HG03108 (cell line): ENCODE data around the gene DOCK9.
A peak's percentile ranks its signal among the peaks of the same experiment; 100 is the strongest.

Experiments
- ATAC-seq: cut with Tn5 transposase; IDR thresholded peaks from one replicate; pipeline ENCODE4 v1.9.1; 2021; ENCODE audit warnings: moderate library complexity; ENCODE audit not compliant: unreplicated experiment

Gene DOCK9

DNA sequence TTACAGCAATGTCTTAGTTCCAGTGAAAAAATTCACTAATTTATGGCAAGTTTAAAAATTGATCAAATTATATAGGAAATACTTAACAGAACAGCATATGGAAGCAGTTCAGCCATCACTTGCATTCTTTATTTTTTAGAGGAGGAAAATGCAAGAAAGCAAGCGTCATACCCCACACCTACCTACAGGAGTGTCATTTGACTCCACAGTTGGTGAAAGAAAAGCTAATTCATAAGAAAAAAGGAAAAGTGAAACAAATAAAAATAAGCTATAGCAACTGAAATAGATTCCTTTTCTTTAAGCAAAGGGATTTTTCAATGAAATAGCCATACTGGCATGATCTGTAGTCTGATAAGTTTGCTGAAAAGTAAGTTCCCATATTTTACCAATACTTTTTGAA is 111.0 kb downstream of the DOCK9 start:
- no peak for ATAC-seq

DNA sequence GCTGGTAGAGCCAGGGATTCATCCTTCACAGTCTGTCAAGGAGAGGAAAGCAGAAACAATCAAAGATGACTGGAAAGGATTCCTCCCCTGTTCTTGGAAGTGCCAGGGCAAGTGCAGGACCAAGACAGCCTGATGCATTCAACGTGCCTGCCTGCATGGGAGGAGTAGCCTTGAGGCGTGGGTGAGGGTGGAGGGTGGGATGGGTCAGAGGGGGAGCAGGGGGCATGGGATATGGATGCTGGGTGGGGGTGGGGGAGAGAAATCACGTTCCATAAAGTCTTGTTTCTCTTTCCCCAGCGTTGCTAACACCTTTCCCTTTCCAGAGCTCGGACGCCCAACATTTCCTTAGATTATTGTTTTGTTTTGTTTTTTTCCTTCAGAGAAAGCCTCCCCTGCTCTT is 117.4 kb downstream of the DOCK9 start:
- no peak for ATAC-seq

DNA sequence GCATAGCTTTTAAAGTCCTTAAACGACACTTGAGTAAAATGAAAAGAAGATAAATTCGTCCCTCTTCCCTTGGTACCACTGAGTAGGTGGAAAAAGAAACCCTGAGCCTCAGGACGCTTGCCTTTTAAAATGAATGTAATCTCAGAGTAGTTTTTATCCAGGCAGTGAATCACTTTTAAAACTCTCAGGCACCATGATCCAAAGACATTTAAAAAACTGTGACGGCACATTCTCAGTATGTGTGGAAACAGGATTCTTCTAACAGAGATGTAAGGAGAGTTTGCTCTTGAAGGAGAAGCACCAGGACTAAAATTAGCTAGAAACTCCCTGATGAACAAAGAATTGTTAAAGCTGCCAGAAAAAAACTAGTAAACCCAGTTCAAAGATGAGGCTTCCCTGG is 119.7 kb downstream of the DOCK9 start:
- ATAC-seq: no peak

DNA sequence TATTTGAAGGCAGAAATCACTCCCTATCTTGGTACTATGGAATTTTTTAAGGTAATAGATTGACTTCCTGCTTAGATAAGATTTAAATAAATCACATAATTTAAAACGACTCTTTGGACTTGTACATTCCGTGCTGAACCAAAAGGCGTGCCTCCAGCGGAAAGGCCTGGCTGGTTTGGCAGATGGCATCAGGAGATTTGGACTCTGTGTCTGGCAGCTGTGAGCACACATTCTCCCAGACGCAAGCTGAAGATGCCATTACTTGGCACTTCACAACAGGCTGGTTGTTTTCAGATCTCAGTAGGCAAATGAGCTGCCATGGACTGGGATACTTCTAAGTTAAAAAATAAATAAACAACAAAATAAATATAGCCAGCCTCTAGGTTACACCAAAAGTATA is 120.9 kb downstream of the DOCK9 start:
- no peak for ATAC-seq

DNA sequence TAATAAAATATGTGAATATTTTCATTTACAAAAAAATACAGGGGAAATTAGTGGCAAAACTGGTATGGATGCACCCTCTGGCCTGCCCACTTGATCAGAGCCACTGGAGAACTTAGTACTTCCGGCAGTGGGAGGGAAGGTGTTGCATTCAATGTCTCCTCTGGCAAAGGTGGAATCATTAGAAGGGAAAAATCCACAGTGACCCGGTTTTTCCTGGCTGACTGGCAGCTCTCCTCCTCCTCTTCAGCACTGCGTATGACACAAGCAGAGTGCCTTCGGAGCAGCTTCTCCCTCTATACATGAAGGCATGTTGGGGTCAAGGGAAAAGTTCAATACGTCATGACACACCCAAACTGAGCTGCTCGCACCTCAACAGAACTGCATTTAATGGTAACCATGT is 123.4 kb downstream of the DOCK9 start:
- no peak for ATAC-seq

DNA sequence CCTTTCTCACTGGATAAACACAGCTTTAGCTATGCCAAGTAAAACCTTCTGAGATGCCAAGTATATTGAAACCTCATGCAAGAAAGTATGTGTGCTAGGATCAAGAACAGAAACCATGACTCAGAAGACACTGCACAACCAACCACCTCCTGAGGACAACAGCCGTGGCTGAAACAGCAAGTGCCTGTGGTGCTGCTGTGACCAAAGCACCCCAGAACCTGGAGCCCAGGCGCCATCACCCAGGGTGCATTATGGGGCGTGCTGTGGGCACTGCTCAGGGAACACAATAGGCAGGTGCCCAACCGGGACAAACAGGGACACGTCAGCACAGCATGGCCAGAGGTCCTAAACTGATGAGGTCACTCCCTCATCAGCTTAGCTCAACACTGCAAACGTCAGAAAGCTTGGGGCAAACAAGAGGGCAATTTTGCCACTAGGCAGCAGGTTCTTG is 124.1 kb downstream of the DOCK9 start:
- ATAC-seq: peak; percentile 99

DNA sequence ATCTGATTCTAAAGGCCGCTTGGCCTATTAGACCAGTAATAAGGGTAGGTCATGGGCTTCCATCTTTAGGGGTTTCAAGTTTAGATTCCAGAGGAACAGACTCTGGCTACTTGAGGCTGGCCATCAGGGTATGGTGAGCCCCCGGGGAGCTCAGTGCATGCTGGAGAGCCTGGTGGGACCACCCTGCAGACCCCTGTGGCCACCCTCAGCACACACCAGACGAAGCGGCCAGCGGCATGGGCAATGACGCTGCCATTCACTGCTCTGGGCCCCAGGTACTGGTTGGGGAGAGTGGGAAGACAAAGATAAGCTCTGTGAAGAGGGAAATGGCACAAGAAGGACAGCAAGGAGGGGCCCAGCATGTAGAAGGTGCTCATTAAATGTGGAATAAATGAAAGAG is 126.6 kb downstream of the DOCK9 start:
- ATAC-seq: no peak

DNA sequence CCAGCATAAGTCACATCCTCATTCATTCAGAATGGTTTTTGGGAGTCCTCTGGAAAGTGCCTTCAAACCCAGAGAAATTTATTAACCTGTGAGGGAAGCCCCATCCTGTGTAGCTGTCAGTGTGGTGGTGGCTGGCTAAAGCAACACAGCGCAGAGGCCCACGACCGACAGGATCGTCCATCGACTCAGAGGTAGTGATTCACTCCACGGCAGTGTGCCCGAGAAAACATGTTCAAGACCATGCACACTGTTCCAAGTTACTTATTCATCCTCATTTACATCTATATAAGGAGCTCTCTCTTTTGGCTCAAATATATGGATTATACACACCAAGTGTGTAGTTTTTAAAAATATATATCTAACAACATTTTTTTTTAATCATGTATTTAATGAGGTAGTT is 129.1 kb downstream of the DOCK9 start:
- no peak for ATAC-seq

DNA sequence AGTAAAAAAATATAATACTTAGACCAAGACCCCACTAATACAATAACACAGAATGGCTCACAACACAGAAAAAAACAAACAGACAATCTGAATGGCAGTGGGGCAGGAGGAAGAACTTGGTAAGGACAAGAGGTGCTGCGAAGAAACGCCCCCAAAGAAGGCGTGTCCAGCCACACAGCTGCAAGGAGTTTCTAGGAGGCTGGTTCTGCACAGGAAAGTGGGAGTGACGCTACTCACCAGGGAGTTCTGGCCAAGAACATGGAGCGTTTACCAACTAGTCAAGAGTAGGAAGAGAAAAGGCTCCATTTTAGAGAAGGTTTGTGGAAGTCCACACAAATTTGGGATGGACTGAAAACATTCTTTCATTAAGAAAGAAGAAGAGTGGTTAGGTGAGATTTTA is 130.1 kb downstream of the DOCK9 start:
- no peak for ATAC-seq

DNA sequence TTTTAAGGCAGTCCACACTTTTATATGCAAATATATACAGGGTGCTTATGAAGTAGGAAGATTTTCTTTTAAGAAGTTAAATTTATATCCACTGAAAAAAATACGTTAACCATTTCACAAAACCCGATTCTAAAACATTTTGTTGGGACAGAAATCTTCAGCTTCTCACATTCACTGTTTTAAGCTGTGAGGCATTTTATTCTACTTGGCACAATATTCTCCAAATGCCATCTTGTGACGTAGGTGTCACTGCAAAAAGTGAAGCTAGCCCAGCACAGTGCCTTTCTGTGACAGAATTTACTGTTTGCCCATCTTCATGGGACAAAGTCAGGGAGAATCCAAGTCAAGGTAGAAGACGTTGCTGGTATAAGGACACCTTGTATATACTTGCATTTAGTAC is 130.9 kb downstream of the DOCK9 start:
- ATAC-seq: no peak

DNA sequence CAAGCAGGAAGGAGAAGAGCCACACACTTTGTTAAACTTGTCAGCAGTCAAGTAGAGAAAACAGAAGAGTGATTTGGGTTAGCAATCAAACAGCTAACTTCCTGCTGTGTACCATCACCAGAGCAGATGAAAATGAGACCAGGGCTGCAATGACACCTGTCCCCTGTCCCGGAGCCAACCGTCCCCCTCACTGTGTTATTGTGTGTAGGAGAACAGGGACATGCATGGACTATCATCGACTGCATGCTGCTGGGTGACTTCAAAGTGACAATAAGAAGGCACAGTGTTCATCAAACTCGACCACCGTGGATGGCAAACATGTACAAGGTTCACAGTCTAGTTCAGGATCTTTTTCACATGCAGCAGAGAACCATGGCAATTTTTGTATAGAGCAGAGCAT is 131.3 kb downstream of the DOCK9 start:
- no peak for ATAC-seq

DNA sequence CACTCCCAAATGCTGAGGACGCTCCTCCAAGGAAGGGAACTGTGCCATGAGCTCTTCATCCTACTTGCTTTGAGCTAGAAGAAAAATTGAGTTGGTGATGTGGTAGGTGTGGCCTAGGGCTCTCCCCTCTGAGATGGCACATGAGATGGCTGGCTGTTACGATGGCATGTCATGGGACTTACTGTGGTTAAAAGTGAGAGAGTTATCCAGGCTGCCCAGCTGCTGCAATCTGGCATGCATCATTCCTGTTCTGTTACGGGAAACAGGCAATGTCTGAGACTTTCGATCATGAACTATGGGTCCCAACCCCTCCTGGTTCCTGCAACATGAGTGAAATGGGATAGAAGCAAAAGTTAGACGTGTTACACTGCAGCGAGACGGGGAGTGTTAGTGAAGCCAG is 132.1 kb downstream of the DOCK9 start:
- ATAC-seq: no peak

DNA sequence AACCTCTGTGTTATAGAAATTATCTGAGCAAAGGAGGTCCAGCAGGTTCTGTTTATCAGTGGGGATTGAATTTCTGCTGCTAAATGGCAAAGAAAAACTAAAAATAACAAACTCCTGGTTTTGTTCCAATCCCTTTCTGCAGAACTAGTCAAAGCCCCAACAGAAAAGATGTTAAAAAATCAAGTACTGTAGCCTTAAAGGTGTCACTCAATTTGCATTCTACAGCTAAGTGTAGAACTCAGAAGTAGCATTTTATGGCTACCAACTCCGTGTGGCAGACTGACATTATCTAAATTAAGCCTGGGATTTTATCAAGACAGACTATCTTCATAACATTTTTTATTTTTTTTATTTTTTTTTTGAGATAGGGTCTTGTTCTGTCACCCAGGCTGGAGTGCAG is 133.8 kb downstream of the DOCK9 start:
- no peak for ATAC-seq

DNA sequence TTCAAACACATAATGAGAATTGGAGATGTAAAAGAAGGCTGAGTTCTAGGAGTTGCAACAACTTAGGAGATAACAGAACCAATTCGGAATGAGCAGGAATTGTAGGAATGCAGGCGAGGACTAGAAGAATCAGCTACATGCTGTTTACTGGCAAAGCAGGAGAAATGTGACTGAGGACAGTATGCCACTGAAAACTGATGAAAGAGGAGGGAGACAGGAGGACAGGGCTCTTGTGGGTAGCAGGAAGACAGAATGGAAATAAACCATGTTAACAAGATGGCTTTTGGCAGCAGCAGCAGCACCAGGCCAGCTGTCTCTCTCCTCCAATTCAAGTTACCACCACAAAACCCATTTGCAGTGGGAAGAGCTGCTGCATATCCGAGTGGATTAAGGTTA is 134.4 kb downstream of the DOCK9 start:
- no peak for ATAC-seq

DNA sequence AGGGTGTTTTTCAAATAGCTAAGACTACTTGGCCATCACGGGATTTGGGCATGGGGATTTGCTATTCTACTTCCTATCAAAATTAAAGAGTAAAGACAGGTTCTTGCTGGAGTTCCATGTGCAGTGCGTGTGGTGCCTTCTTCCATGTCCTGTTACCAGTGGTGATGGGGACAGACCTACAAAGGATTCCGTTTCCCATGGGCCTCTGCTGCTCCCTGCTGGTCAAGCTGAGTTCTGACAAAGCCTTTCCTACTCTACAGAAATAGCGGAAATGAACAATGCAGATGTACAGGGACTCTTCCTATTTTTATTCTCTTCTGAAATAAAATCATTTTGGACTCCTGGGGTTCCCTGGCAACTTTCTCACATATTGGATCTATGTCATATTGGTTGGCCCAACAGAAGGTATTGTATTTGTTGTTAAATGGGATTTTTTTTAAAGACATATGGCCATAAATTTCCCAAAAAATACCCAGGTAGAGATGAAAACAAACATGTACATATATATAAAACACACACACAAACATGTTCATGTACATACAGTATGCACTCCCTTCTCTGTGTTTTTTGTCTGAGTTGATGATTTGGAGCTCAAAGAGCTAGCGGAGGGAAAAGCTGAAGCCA is 134.9 kb downstream of the DOCK9 start:
- peak; percentile 75 for ATAC-seq

DNA sequence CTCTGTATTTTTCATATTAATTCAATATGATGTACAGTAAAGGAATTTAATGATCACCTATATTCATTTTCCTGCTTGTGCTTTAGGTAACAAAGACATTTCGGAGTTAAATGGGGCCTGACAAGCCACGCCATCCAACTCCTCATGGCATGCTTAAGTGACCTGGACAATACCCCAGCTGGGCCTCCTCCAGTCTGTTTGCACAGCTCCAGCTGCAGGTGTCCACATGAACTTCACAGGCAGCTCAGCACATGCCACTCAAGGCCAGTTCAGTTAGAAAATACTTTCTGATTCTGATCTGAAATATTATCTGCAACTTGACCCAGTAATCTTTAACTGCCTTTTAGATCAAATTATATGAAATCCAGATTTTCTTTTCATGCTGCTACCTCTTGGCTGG is 135.8 kb downstream of the DOCK9 start:
- ATAC-seq: no peak

DNA sequence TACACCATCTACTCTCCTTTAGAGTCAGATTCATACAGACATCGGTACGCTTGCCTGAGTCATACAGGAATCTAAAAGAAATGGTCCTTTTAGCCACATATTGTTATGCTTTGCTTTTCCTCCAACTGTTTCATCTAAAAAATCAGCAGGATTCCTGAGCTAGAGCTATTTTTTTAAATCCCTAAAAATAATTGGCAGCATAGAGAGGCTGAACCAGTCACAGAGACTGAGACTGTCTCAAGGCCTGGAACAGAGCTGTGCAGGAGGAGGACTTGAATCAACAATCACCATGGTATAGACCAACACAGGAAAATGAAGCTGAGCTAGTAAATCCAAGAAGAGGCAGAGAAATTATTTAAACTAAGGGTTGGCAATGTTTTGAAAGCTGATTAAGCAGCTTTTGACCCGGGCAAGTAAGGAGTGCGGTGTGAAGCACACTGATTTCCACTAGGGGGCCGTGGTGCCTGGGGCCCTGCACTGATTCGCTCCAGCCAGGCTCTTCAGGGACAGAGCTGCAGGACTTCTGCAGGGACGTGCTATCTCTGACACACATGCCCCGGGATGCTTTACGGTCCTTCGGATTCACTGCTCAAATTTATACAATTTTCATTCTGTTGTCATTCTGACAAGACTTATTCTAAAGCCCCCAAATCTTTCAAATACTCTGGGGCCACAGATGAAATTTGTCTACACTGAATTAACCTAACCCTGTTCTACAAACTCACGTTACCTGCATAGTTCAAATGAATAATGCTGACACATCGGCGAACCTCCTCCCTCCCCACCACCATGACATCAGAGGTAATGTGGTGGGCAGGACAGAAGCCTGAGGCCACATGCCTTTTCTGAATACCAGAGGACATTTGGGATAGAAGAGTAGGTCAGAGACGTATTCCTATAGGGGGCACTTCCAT is 137.8 kb downstream of the DOCK9 start:
- ATAC-seq: peak; percentile 90

DNA sequence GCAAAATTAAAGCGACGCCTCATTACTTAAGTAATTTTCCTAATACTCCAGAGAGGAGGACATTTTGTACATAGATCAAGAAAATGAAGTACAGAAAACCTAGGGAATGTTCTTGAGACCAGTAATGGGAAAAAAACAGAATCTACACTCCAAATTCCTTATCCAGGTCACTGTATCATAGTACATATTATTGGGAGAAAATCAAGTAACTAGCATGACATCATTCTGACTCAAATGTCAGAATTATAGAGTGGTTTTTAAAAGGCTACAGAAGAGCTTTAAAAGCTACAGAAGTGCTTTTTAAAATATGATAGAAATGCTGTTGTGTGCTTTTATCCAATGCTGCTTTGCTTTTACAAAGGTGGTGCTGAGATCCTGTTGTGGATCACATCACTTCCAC is 139.1 kb downstream of the DOCK9 start:
- no peak for ATAC-seq

DNA sequence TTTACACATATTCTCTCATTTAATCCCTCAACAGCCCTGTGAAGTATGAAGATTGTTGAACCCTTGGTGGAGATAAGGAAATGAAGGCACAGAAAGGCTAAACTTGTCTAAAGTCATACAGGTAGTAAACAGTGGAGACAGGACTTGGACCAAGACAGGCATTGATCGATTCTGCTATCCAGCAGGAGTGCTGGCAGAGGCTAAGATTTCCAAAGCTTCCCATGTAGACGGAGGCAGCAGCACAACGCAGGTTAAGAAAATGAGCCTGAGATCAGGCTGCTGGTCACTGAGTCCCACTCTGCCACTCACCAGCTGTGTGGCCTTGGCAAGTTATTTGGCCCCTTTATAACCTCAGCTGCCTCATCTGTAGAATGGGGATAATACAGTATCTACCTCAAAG is 140.0 kb downstream of the DOCK9 start:
- no peak for ATAC-seq

DNA sequence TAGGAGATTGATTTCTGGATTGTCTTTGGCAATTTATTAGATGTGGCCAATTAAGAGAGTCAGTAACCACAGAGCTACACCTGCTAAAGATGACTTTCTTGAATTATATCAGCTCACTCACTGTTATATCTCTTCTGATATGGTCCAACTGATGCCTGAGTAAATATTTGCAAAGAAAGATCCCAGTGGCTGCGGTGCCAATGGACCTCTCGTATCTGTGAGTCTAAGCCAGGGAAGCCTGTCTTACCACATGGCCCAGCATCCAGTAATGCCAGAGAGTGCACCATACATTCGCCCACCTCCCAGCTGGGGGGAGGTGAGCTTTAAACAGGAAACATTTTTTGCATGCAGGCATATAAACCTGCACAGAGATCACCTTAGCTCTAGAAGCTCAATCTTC is 142.7 kb downstream of the DOCK9 start:
- ATAC-seq: no peak

DNA sequence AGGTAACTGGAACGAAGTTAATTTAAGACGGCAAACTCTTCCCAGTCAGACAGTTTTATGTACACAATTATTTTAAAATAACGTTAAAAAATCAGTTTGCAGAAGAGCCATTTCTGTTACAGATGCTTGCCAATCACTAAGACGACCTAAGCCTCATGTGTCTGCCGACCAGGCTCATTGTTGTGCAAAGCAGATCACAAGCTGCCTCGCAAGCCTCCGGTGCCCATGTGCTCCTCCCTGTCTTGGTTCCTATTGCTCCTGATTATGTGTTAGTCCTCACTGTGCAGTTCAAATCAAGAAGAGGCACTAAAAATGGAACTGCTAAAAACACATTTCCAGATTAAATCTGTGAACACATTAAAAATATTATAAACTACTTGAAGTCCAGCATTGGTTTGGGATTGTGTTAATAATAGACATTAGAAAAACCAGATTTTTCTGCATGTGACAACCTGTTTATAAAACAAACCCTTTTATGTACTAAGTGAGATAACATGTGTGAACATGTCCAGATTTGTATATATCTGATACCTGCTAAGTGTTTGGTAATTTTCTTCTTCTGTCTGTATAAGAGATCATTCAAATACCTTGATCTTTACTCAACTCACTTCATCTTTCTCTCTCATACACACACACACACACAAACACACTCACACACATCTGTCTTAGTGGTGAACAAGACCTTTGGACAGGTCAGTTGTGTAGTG is 143.5 kb downstream of the DOCK9 start:
- ATAC-seq: no peak

DNA sequence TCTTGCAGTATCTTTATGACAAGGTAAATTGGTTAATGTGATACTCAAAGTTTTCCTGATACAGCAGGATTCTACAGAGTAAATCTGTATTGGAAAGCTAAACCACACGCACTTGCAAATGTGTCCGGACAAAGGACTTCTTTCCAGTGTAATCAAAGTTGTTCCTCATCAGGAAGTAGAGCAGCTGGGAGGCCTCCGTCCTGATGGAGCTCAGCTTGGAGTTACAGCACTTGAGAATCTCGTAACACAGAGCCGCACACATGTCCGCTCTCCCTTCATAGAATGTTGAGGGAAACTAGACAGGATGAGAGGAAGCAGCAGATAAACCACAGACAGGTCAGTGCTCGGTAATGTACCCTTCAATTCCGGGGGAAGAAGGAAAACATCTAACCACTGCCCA is 146.6 kb downstream of the DOCK9 start:
- no peak for ATAC-seq
